SK-N-SH (cell line): ENCODE measurements around the gene NDUFS2. TPM values are rescaled to one million over a fixed set of nuclear protein-coding genes. Genes with fewer than 3 reads are reported as not detected.

ENCODE experiments used
- CTCF ChIA-PET: fragments of 300-600, 350-600 bp; formaldehyde crosslinking; extraction: SDS; loops from one replicate; lab custom pipeline; 2021; lab: Yijun Ruan, JAX
- POLR2A ChIA-PET: fragments of 350-600 bp; sonication (Branson Sonifier 250); formaldehyde crosslinking; extraction: SDS; loops from one replicate; lab custom pipeline; 2020; ENCODE audit warnings: antibody characterized with exemption, inconsistent platforms; lab: Yijun Ruan, JAX
- DNase-seq: peaks from one replicate; pipeline ENCODE4 v3.0.0; 2012
- H2AFZ ChIP-seq: fragments of 200-600 bp; sonication (generic); 2 replicates; pipeline ENCODE4 v1.8.1; 2016; ENCODE audit warnings: antibody characterized with exemption, mild to moderate bottlenecking, low read depth
- H3F3A ChIP-seq: fragments of 200-600 bp; sonication (generic); replicated peaks from 2 replicates; pipeline ENCODE3; 2016; ENCODE audit warnings: antibody characterized with exemption, mild to moderate bottlenecking; ENCODE audit not compliant: insufficient read depth
- H3K27ac ChIP-seq, 2 experiments: fragments of 200-500 bp in 1 of 2; fragments of 200-600 bp in 1 of 2; sonication (Bioruptor generic) in 1 of 2; sonication (generic), shearing (Covaris generic) in 1 of 2; 2 replicates each; pipeline versions ENCODE4 v1.5.1 to v1.6.1; 2014 to 2016; ENCODE audit warnings: low read depth in 2 of 2, inconsistent platforms in 1 of 2, low read length in 1 of 2, mild to moderate bottlenecking in 1 of 2, mixed read lengths in 1 of 2
- H3K27me3 ChIP-seq: fragments of 200-600 bp; sonication (generic), shearing (Covaris generic); 2 replicates; pipeline ENCODE4 v1.6.1; 2016; ENCODE audit warnings: mixed run types; ENCODE audit not compliant: insufficient read depth
- H3K36me3 ChIP-seq, 2 experiments: fragments of 200-500 bp in 1 of 2; fragments of 200-600 bp in 1 of 2; sonication (Bioruptor generic) in 1 of 2; sonication (generic) in 1 of 2; replicated peaks in 1 of 2; 2 replicates each; pipeline versions ENCODE3 to v1.5.1; 2014 to 2016; ENCODE audit warnings: low read length in 1 of 2, mild to moderate bottlenecking in 1 of 2; ENCODE audit not compliant: insufficient read depth in 2 of 2, control insufficient read depth in 1 of 2
- H3K4me1 ChIP-seq, 2 experiments: fragments of 200-500 bp in 1 of 2; fragments of 200-600 bp in 1 of 2; sonication (Bioruptor generic) in 1 of 2; sonication (generic), shearing (Covaris generic) in 1 of 2; 2 replicates each; pipeline versions ENCODE4 v1.5.1 to v1.6.1; 2014 to 2016; ENCODE audit warnings: low read depth in 1 of 2, low read length in 1 of 2, mixed run types in 1 of 2; ENCODE audit not compliant: insufficient read depth in 2 of 2, control insufficient read depth in 1 of 2
- H3K4me2 ChIP-seq: fragments of 200-600 bp; sonication (generic), shearing (Covaris generic); 2 replicates; pipeline ENCODE4 v1.6.1; 2017; ENCODE audit warnings: mixed run types
- H3K4me3 ChIP-seq, 2 experiments: fragments of 200-500 bp in 1 of 2; fragments of 200-600 bp in 1 of 2; sonication (Bioruptor generic) in 1 of 2; sonication (generic), shearing (Covaris generic) in 1 of 2; 2 replicates each; pipeline versions ENCODE4 v1.5.1 to v1.8.1; 2014 to 2016; ENCODE audit warnings: low read depth in 2 of 2, inconsistent platforms in 1 of 2, low read length in 1 of 2, mild to moderate bottlenecking in 1 of 2, mixed read lengths in 1 of 2, moderate library complexity in 1 of 2
- H3K79me2 ChIP-seq: fragments of 200-600 bp; sonication (generic); 2 replicates; pipeline ENCODE4 v1.8.1; 2017; ENCODE audit warnings: mild to moderate bottlenecking; ENCODE audit not compliant: insufficient read depth
- H3K9ac ChIP-seq: fragments of 200-600 bp; sonication (generic); 2 replicates; pipeline ENCODE4 v1.6.1; 2017; ENCODE audit warnings: mixed run types
- H3K9me2 ChIP-seq: fragments of 200-600 bp; sonication (generic); 2 replicates; pipeline ENCODE4 v1.6.1; 2017; ENCODE audit warnings: mixed run types
- H3K9me3 ChIP-seq: fragments of 200-600 bp; sonication (generic); 2 replicates; pipeline ENCODE4 v1.6.1; 2017; ENCODE audit warnings: mixed run types, mild to moderate bottlenecking, moderate library complexity
- H4K20me1 ChIP-seq: fragments of 200-600 bp; sonication (generic); 2 replicates; pipeline ENCODE4 v1.6.1; 2017; ENCODE audit warnings: mild to moderate bottlenecking, mixed run types; ENCODE audit not compliant: insufficient read depth
- CHD2 ChIP-seq: fragments of 150-350 bp; IDR thresholded peaks from 2 replicates; pipeline ENCODE4 v1.6.1; 2018; ENCODE audit warnings: low read length; ENCODE audit not compliant: partially characterized antibody
- ELF1 ChIP-seq: IDR thresholded peaks from 2 replicates; pipeline ENCODE4 v1.4.0; 2012
- FOSL2 ChIP-seq: IDR thresholded peaks from 2 replicates; pipeline ENCODE4 v1.4.0; 2012; ENCODE audit warnings: low read depth, mild to moderate bottlenecking, moderate library complexity, borderline replicate concordance
- FOXJ3 ChIP-seq: sonication (generic); formaldehyde crosslinking; IDR thresholded peaks from 2 replicates; pipeline ENCODE4 v1.5.1; 2020; ENCODE audit warnings: mild to moderate bottlenecking, missing genetic modification reagents
- FOXM1 ChIP-seq: IDR thresholded peaks from 2 replicates; pipeline ENCODE4 v1.4.0; 2012; ENCODE audit warnings: low read depth, mild to moderate bottlenecking
- GABPA ChIP-seq: IDR thresholded peaks from 2 replicates; pipeline ENCODE4 v1.4.0; 2012; ENCODE audit warnings: low read depth, mild to moderate bottlenecking
- JUND ChIP-seq: IDR thresholded peaks from 2 replicates; pipeline ENCODE4 v1.4.0; 2012
- MEF2A ChIP-seq: IDR thresholded peaks from 2 replicates; pipeline ENCODE4 v1.4.0; 2012; ENCODE audit warnings: low read depth, borderline replicate concordance
- NRF1 ChIP-seq: IDR thresholded peaks from 2 replicates; pipeline ENCODE4 v1.6.1; 2012; ENCODE audit warnings: low read depth, mild to moderate bottlenecking, low read length
- PBX3 ChIP-seq: IDR thresholded peaks from 2 replicates; pipeline ENCODE4; 2012
- POLR2AphosphoS5 ChIP-seq: IDR thresholded peaks from 2 replicates; pipeline ENCODE4 v1.6.1; 2012; ENCODE audit warnings: low read depth, low read length
- RFX5 ChIP-seq: IDR thresholded peaks from 2 replicates; pipeline ENCODE4 v1.6.1; 2012; ENCODE audit warnings: mild to moderate bottlenecking, improper control_type of control experiment, low read length
- RXRA ChIP-seq: IDR thresholded peaks from 2 replicates; pipeline ENCODE4 v1.4.0; 2012; ENCODE audit warnings: low read depth, mild to moderate bottlenecking, borderline replicate concordance
- SIN3A ChIP-seq: IDR thresholded peaks from 2 replicates; pipeline ENCODE4 v1.6.1; 2012; ENCODE audit warnings: low read depth, mild to moderate bottlenecking, low read length, moderate library complexity, borderline replicate concordance
- TAF1 ChIP-seq: IDR thresholded peaks from 2 replicates; pipeline ENCODE4 v1.6.1; 2012; ENCODE audit warnings: low read depth, mild to moderate bottlenecking, low read length, moderate library complexity, borderline replicate concordance
- ZBTB33 ChIP-seq: IDR thresholded peaks from 2 replicates; pipeline ENCODE4 v1.4.0; 2012; ENCODE audit warnings: low read depth, borderline replicate concordance
- WGBS: methylation state at CpG from one replicate; pipeline ENCODE4 v1.1.6; 2017; ENCODE audit warnings: low lambda C conversion rate; 5-methylcytosine and 5-hydroxymethylcytosine counted together
- polyA plus RNA-seq, 3 experiments: library from polyadenylated mRNA; depleted of rRNA; stranded (reverse); fragments of >200 nt; gene quantifications; 2 replicates each; pipeline ENCODE4 v1.2.3, GENCODE V29; 2012
- TF ChIP-seq, protein P1 (sequence below): IDR thresholded peaks from 2 replicates; pipeline ENCODE4 v1.6.1; 2012; ENCODE audit warnings: mild to moderate bottlenecking, low read depth, low read length, moderate library complexity
- TF ChIP-seq, protein P2 (sequence below): IDR thresholded peaks from 2 replicates; pipeline ENCODE4 v1.4.0; 2012; ENCODE audit warnings: low read depth
- TF ChIP-seq, protein P3 (sequence below): fragments of 150-350 bp; IDR thresholded peaks from 2 replicates; pipeline ENCODE4 v1.6.1; 2016; ENCODE audit warnings: mild to moderate bottlenecking, low read depth, low read length

NDUFS2 gene
- polyA plus RNA-seq, 1 of the 3 experiments (the other 2 are of a cell fraction), result 203 TPM

DNA sequence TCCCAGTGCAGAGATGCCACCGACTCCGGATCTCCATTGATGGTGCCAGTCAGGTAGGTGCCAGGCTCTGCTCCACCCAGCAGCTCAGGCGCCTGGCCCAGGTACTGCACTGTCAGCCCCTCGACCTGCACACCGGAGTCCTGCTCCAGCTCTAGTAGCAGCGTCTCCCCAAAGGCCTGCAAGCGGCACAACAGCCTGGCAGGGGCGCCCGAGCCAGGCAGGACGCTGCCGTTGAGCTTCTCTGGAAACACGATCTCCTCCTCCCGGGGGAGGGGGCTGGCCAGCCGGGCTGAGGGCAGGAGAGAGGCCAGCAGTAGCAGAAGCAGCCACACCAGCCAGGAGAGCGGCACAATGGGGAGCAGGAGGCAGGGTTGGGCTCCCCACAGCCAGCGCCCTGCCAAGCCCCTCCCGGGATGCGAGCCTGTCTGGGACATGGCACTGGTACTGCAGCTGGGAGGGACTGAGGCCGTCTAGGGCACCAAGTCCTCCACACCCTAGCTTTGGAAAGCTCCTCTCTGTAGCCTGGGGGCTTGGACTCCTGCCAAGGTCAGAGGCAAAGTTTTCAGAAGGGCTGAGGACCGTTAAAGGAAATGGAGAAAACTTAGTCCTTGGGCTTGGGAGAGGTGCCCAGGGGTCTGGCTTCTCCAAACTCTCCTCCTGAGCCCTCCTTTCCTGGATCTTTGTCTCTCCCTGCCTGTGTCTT, 3.8 kb upstream of the NDUFS2 start (continued):
- TF ChIP-seq, protein P1, sequence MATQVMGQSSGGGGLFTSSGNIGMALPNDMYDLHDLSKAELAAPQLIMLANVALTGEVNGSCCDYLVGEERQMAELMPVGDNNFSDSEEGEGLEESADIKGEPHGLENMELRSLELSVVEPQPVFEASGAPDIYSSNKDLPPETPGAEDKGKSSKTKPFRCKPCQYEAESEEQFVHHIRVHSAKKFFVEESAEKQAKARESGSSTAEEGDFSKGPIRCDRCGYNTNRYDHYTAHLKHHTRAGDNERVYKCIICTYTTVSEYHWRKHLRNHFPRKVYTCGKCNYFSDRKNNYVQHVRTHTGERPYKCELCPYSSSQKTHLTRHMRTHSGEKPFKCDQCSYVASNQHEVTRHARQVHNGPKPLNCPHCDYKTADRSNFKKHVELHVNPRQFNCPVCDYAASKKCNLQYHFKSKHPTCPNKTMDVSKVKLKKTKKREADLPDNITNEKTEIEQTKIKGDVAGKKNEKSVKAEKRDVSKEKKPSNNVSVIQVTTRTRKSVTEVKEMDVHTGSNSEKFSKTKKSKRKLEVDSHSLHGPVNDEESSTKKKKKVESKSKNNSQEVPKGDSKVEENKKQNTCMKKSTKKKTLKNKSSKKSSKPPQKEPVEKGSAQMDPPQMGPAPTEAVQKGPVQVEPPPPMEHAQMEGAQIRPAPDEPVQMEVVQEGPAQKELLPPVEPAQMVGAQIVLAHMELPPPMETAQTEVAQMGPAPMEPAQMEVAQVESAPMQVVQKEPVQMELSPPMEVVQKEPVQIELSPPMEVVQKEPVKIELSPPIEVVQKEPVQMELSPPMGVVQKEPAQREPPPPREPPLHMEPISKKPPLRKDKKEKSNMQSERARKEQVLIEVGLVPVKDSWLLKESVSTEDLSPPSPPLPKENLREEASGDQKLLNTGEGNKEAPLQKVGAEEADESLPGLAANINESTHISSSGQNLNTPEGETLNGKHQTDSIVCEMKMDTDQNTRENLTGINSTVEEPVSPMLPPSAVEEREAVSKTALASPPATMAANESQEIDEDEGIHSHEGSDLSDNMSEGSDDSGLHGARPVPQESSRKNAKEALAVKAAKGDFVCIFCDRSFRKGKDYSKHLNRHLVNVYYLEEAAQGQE, result no peak
- no peak for TF ChIP-seq FOXJ3
- TF ChIP-seq ZBTB33, result no peak
- no peak for TF ChIP-seq GABPA
- TF ChIP-seq JUND, result no peak
- TF ChIP-seq, all 33 proteins: peak for 3

DNA sequence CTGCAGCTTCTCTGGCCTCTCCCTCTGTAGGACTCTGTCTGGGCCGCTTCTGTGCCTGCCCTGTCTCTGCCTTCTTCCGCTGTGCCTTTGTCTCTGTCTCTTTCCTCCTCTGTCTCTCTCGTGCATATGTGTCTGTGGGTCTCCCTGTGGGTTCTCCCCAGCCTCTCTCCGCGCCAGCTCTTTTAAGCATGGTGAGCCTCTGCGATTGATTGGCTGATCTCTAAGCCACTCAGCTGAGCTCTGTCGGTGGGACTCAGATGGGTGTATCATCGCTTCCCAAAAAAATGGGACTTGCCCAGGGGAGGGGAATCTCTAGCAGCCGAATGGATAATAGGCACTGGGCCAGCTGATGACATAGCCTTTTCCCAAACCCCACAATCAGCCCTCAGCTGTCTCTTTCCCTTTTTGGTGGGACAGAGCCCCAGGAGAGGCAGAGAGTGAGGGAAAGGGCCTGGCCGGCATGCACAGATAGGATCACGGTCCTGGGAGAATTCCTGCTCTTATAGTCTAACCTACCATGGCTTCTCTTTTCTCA, 3.2 kb upstream of the NDUFS2 start, which contains the start of gene ADAMTS4:
ADAMTS4 (minus strand) TSS at position 158 of the 535 bp plus-strand sequence. CDS start 427 bp downstream, outside the sequence.
- peak within 1 kb of the TSS; percentile 42 to 57 for H3K4me3 ChIP-seq
- peaks cover 4 to 8% of the 10 kb centered on the region in 2 experiments for H3K36me3 ChIP-seq
- H3K4me2 ChIP-seq, result peak within 1 kb of the TSS; percentile 79
- no peaks in the 10 kb centered on the region for H3K9me3 ChIP-seq
- H4K20me1 ChIP-seq, result no peaks in the 10 kb centered on the region
- H3K79me2 ChIP-seq, result peaks cover 18% of the 10 kb centered on the region
- H3K27ac ChIP-seq, result peak within 1 kb of the TSS; percentile 84 to 99
- 69% methylated on average over 10 of the region's 11 CpGs for WGBS
- POLR2A ChIA-PET, result interaction anchor here (0.7 to 1.0 kb wide), 3 partner anchors 27 to 191 kb away, joined by 3 to 4 read pairs (median 3); partner anchors contain the start of gene TOMM40L
- H3K27me3 ChIP-seq, result no peaks in the 10 kb centered on the region
- H2AFZ ChIP-seq, result peak within 1 kb of the TSS; percentile 94
- CTCF ChIA-PET, result interaction anchor here (2.0 to 3.2 kb wide), 2 partner anchors 27 to 33 kb away, joined by 7 to 13 read pairs; partner anchors contain the start of genes PPOX and TOMM40L
- peak; percentile 43 for DNase-seq
- H3F3A ChIP-seq, result peaks cover 4% of the 10 kb centered on the region
- H3K9me2 ChIP-seq, result no peaks in the 10 kb centered on the region
- peak within 1 kb of the TSS; percentile 66; the same call in 1 of the 2 replicates for H3K9ac ChIP-seq
- H3K4me1 ChIP-seq, result peaks cover 33 to 77% of the 10 kb centered on the region in 2 experiments
- TF ChIP-seq ELF1, result no peak
- TF ChIP-seq POLR2AphosphoS5, result peak; percentile 66
- no peak for TF ChIP-seq CHD2
- TF ChIP-seq, protein P2, sequence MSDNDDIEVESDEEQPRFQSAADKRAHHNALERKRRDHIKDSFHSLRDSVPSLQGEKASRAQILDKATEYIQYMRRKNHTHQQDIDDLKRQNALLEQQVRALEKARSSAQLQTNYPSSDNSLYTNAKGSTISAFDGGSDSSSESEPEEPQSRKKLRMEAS, result no peak
- TF ChIP-seq FOSL2, result no peak
- TF ChIP-seq SIN3A, result no peak
- TF ChIP-seq, protein P3, sequence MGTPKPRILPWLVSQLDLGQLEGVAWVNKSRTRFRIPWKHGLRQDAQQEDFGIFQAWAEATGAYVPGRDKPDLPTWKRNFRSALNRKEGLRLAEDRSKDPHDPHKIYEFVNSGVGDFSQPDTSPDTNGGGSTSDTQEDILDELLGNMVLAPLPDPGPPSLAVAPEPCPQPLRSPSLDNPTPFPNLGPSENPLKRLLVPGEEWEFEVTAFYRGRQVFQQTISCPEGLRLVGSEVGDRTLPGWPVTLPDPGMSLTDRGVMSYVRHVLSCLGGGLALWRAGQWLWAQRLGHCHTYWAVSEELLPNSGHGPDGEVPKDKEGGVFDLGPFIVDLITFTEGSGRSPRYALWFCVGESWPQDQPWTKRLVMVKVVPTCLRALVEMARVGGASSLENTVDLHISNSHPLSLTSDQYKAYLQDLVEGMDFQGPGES, result no peak
- TF ChIP-seq TAF1, result 0 out of 2 replicates have a peak, but pooled peaks have one; percentile 13
- no peak for TF ChIP-seq NRF1
- TF ChIP-seq ZBTB33, result no peak
- no peak for TF ChIP-seq MEF2A
- no peak for TF ChIP-seq RXRA
- TF ChIP-seq RFX5, result no peak
- no peak for TF ChIP-seq FOXM1
- peak; percentile 80 for TF ChIP-seq PBX3
